Measurements from ENCODE around the gene PTPRK. TPM values are rescaled to one million over a fixed set of nuclear protein-coding genes. Genes with fewer than 3 reads are reported as not detected.

The PTPRK gene
- total and polyA plus RNA-seq, 2 of the 8 experiments (the other 6 are each of a cell fraction or from before 2014, with no cell fraction given): 11.4 to 47.3 TPM

DNA sequence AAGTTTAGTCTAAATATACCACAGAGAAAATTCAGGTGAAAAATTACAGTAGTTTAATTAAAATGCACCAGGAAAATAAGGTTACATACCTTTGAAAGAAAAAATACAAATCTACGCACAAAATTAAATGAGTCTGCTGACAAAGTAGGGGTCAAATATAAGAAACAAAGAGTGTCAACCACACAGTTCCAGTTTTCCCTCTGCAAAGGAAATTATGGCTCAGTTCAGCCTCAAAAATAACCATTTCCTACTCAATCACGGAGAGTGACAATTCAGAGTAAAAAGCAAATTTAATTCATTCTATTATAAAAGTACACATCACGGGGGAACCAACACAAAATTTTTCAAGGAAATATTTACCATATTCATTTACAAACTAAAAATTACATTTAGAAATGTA is 124.8 kb downstream of the PTPRK start:
- Histone ChIP-seq H3K18ac (ENCODE audit: extremely low read depth, low read length) (no peak overlapping the region), H3K79me2 (ENCODE audit: control insufficient read depth in 1 of 2, insufficient read depth in 2 of 2, low read length in 2 of 2) (peaks cover 0 to 8% of the 10 kb centered on the region in 2 experiments; a peak in 2 of 4 replicates), H3K4me2 (ENCODE audit: insufficient read depth in 1 of 2, low read depth in 2 of 2, low read length in 2 of 2) (no peak overlapping the region), H3K27me3 (replicated peaks in 1 of 4; ENCODE audit: control insufficient read depth in 3 of 4, extremely low read depth in 1 of 4, insufficient read depth in 3 of 4, low read length in 3 of 4) (no peaks in the 10 kb centered on the region), H2BK120ac (replicated peaks; ENCODE audit: low read depth, low read length) (no peak overlapping the region), H3K9me3 (ENCODE audit: insufficient read depth in 2 of 2, low read depth in 1 of 2, low read length in 1 of 2) (no peaks in the 10 kb centered on the region), H2BK12ac (ENCODE audit: low read depth, low read length) (no peak overlapping the region), H3K4ac (replicated peaks; ENCODE audit: insufficient read length, low read depth, low read length) (no peak overlapping the region), H4K91ac (replicated peaks; ENCODE audit: insufficient read length, low read length) (no peak overlapping the region), H3K4me1 (replicated peaks in 1 of 4; ENCODE audit: control insufficient read depth in 3 of 4, insufficient read depth in 4 of 4, low read length in 3 of 4) (no peaks in the 10 kb centered on the region), H2AK5ac (ENCODE audit: low read depth, low read length) (no peak overlapping the region), H2AFZ (ENCODE audit: low read length) (no peak overlapping the region), H2BK5ac (ENCODE audit: low read depth, low read length) (no peak overlapping the region), H3K27ac (ENCODE audit: low read depth, low read length) (no peak overlapping the region), H3K79me1 (ENCODE audit: low read depth, low read length) (no peaks in the 10 kb centered on the region), H3K9ac (replicated peaks in 1 of 4; ENCODE audit: extremely low read depth in 1 of 4, low read depth in 3 of 4, low read length in 3 of 4) (no peak overlapping the region), H3K23me2 (ENCODE audit: low read depth, low read length) (no peaks in the 10 kb centered on the region), H4K8ac (ENCODE audit: extremely low read depth, insufficient read depth, low read length) (no peak overlapping the region), H3K14ac (ENCODE audit: insufficient read length) (no peak overlapping the region), H2BK15ac (ENCODE audit: low read length) (no peak overlapping the region), H2BK20ac (ENCODE audit: low read length) (no peak overlapping the region), H3K36me3 (ENCODE audit: control insufficient read depth in 2 of 4, insufficient read depth in 4 of 4, low read length in 3 of 4) (peaks cover 0 to 5% (median 0%) of the 10 kb centered on the region in 4 experiments; a peak in 1 of 8 replicates), H3K56ac (replicated peaks; ENCODE audit: insufficient read length, low read depth, low read length) (no peak overlapping the region), H3K4me3 (ENCODE audit: extremely low read depth in 1 of 4, insufficient read depth in 2 of 4, low read depth in 3 of 4, low read length in 4 of 4) (no peak overlapping the region), H4K5ac (ENCODE audit: insufficient read length, low read depth, low read length) (no peak overlapping the region), H4K20me1 (replicated peaks in 1 of 2; ENCODE audit: control insufficient read depth in 1 of 2, insufficient read depth in 2 of 2, low read length in 2 of 2) (peaks cover 0 to 1% of the 10 kb centered on the region in 2 experiments), H3K23ac (ENCODE audit: insufficient read length) (no peak overlapping the region)
- FAIRE-seq (no peak), DNase-seq (ENCODE audit: low read depth in 1 of 2, low spot score in 2 of 2) (no peak)
- no peak for TF ChIP-seq POLR2A (IDR thresholded peaks at IDR 0.05; ENCODE audit: control extremely low read depth in 1 of 2, low read depth in 2 of 2, low read length in 2 of 2)
- no peak for TF ChIP-seq BCL11A (IDR thresholded peaks at IDR 0.05; ENCODE audit: low read depth in 2 of 2, low read length in 2 of 2)
- TF ChIP-seq SRF (IDR thresholded peaks at IDR 0.05; ENCODE audit: low read depth, low read length): no peak
- no peak for TF ChIP-seq SUZ12 (IDR thresholded peaks at IDR 0.05; ENCODE audit: low read length)
- TF ChIP-seq YY1 (IDR thresholded peaks at IDR 0.05; ENCODE audit: low read depth, low read length): no peak
- no peak for TF ChIP-seq SIX5 (IDR thresholded peaks at IDR 0.05; ENCODE audit: low read depth, low read length)
- TF ChIP-seq POLR2AphosphoS5 (IDR thresholded peaks at IDR 0.05; ENCODE audit: low read depth, low read length): no peak
- TF ChIP-seq RAD21 (IDR thresholded peaks at IDR 0.05 in 1 of 2, conservative IDR thresholded peaks at IDR 0.05 in 1 of 2; ENCODE audit: low read depth in 2 of 2, low read length in 2 of 2): no peak
- TF ChIP-seq ASH2L (IDR thresholded peaks at IDR 0.05; ENCODE audit: low read length): no peak
- 87% methylated on average over 3 of the region's 3 CpGs; no CpG with 5 or more reads in 1 of the 2 experiments for WGBS, 2 experiments (ENCODE audit: extremely low coverage in 1 of 2, insufficient coverage in 1 of 2, insufficient read length in 1 of 2, insufficient replicate concordance in 2 of 2, low coverage in 1 of 2, low lambda C conversion rate in 2 of 2, missing lambda C conversion rate in 1 of 2)
- POLR2A ChIA-PET (ENCODE audit: partially characterized antibody): no interaction called here
- CTCF ChIA-PET (ENCODE audit: partially characterized antibody): no interaction called here
